Peyer's patch (tissue), 4 donors: ENCODE measurements around the gene SLC1A2. TPM values are rescaled to one million over a fixed set of nuclear protein-coding genes. Genes with fewer than 3 reads are reported as not detected.

Experiments used
- DNase-seq, 3 donors: peaks; one replicate each; pipeline ENCODE4 v3.0.0-alpha.2; 2017 to 2019
- H3K27ac ChIP-seq, 4 donors: fragments of 200-600 bp; sonication (generic); one replicate each; pipeline ENCODE4 v1.5.1; 2016 to 2019
- H3K27me3 ChIP-seq, 2 donors: fragments of 200-600 bp; sonication (generic); one replicate each; pipeline ENCODE4 v1.5.1; 2019
- H3K36me3 ChIP-seq, 3 donors: fragments of 200-600 bp; sonication (generic); one replicate each; pipeline ENCODE4 v1.5.1; 2016 to 2019
- H3K4me1 ChIP-seq, 4 donors: fragments of 200-600 bp; sonication (generic); one replicate each; pipeline ENCODE4 v1.5.1; 2016 to 2019
- H3K4me3 ChIP-seq, 4 donors: fragments of 200-600 bp; sonication (generic); 1 replicate in 3 of 4; 2 replicates in 1 of 4; pipeline ENCODE4 v1.5.1; 2016 to 2019; ENCODE audit warnings: mild to moderate bottlenecking in 1 of 4
- H3K9me3 ChIP-seq, 4 donors: fragments of 200-600 bp; sonication (generic); one replicate each; pipeline ENCODE4 v1.5.1; 2016 to 2019; ENCODE audit warnings: mild to moderate bottlenecking in 1 of 4
- CTCF ChIP-seq, 6 experiments: fragments of 450-650 bp in 4 of 6; fragments of 200-600 bp in 2 of 6; sonication (generic) in 1 of 6; IDR thresholded peaks; one replicate each; pipeline ENCODE4 v1.5.1; 2017 to 2019; ENCODE audit warnings: antibody characterized with exemption in 6 of 6, mild to moderate bottlenecking in 3 of 6, moderate library complexity in 1 of 6
- POLR2A ChIP-seq, 2 donors: fragments of 450-650 bp; IDR thresholded peaks; one replicate each; pipeline ENCODE4 v1.5.1; 2017; ENCODE audit warnings: antibody characterized with exemption in 2 of 2, mild to moderate bottlenecking in 2 of 2, moderate library complexity in 2 of 2
- total RNA-seq, 4 donors: library from RNA; depleted of rRNA; stranded (reverse); fragments of >200 nt; gene quantifications; one replicate each; pipeline ENCODE4 v1.1.0, GENCODE V29; 2016

SLC1A2 gene
- total RNA-seq, 4 donors from 2014 or later = 0.38 to 1.1 TPM; not detected in 2

- H3K4me1 ChIP-seq = peaks cover 0 to 7% (median 0%) of the 10 kb centered on the region in 4 donors
- no peak overlapping the region for H3K4me3 ChIP-seq
- no peaks in the 10 kb centered on the region for H3K27me3 ChIP-seq
- H3K36me3 ChIP-seq = no peaks in the 10 kb centered on the region
- H3K27ac ChIP-seq = no peak overlapping the region
- TF ChIP-seq POLR2A (IDR thresholded peaks at IDR 0.05) (no peak), CTCF (IDR thresholded peaks at IDR 0.05) (no peak)
- no peak for DNase-seq
- no peaks in the 10 kb centered on the region for H3K9me3 ChIP-seq
Measured at GRCh38 chr11:35360055-35360530, 59.3 kb downstream of the SLC1A2 start.

- Histone ChIP-seq H3K27ac (no peak overlapping the region), H3K4me3 (no peak overlapping the region), H3K9me3 (no peaks in the 10 kb centered on the region), H3K36me3 (no peaks in the 10 kb centered on the region), H3K4me1 (peaks cover 0 to 7% (median 0%) of the 10 kb centered on the region in 4 donors), H3K27me3 (no peaks in the 10 kb centered on the region)
- no peak for TF ChIP-seq POLR2A (IDR thresholded peaks at IDR 0.05)
- no peak for DNase-seq
Measured at GRCh38 chr11:35359321-35360054, 59.9 kb downstream of the SLC1A2 start.

- Histone ChIP-seq H3K27ac (no peak overlapping the region), H3K27me3 (no peaks in the 10 kb centered on the region), H3K4me3 (no peak overlapping the region), H3K9me3 (no peaks in the 10 kb centered on the region), H3K4me1 (peaks cover 0 to under 1% (median 0%) of the 10 kb centered on the region in 4 donors), H3K36me3 (no peaks in the 10 kb centered on the region)
- DNase-seq = no peak
- TF ChIP-seq CTCF (IDR thresholded peaks at IDR 0.05) (no peak), POLR2A (IDR thresholded peaks at IDR 0.05) (no peak)
Measured at GRCh38 chr11:35358391-35358790, 61.0 kb downstream of the SLC1A2 start.

- DNase-seq = no peak
- H3K27ac ChIP-seq = no peak overlapping the region
Measured at GRCh38 chr11:35357923-35358322, 61.4 kb downstream of the SLC1A2 start.

GRCh38 chr11:35355102-35355749, 64.1 kb downstream of the SLC1A2 start:
- H3K9me3 ChIP-seq = no peaks in the 10 kb centered on the region
- TF ChIP-seq POLR2A (IDR thresholded peaks at IDR 0.05) (no peak), CTCF (IDR thresholded peaks at IDR 0.05) (no peak)
- no peak overlapping the region for H3K4me3 ChIP-seq
- H3K36me3 ChIP-seq = no peaks in the 10 kb centered on the region
- no peaks in the 10 kb centered on the region for H3K4me1 ChIP-seq
- DNase-seq = no peak
- no peak overlapping the region for H3K27ac ChIP-seq
- H3K27me3 ChIP-seq = no peaks in the 10 kb centered on the region

More at GRCh38 chr11:35357923-35358322, 61.4 kb downstream of the SLC1A2 start:
- Histone ChIP-seq H3K9me3 (no peaks in the 10 kb centered on the region), H3K4me1 (no peaks in the 10 kb centered on the region), H3K36me3 (no peaks in the 10 kb centered on the region), H3K27me3 (no peaks in the 10 kb centered on the region), H3K4me3 (no peak overlapping the region)
- TF ChIP-seq POLR2A (IDR thresholded peaks at IDR 0.05) (no peak), CTCF (IDR thresholded peaks at IDR 0.05) (no peak)

- H3K36me3 ChIP-seq = no peaks in the 10 kb centered on the region
- DNase-seq = no peak
- TF ChIP-seq POLR2A (IDR thresholded peaks at IDR 0.05) (no peak), CTCF (IDR thresholded peaks at IDR 0.05) (no peak)
- H3K4me3 ChIP-seq = no peak overlapping the region
- no peaks in the 10 kb centered on the region for H3K9me3 ChIP-seq
- H3K4me1 ChIP-seq = no peaks in the 10 kb centered on the region
- H3K27me3 ChIP-seq = no peaks in the 10 kb centered on the region
- H3K27ac ChIP-seq = no peak overlapping the region
Measured at GRCh38 chr11:35354644-35355043, 64.7 kb downstream of the SLC1A2 start.
